Stimulated activated CD8-positive, alpha-beta memory T cell treated with anti-CD3 and anti-CD28 coated beads, Interleukin-7, amount 100 ng/mL, for 4 hours (primary cell): ENCODE results near the gene CHAMP1.
"Not testable (repeated sequence)": the region's sequence is repeated elsewhere in the genome, so short reads cannot be mapped to it uniquely, and the experiment has no call there.

Experiments used
- DNase-seq, 2 donors: peaks; one replicate each; pipeline ENCODE4 v3.0.0-alpha.2; 2020; ENCODE audit warnings: low read depth in 2 of 2

The CHAMP1 gene

GRCh38 chr13:114334305-114335053 is 20.2 kb downstream of the CHAMP1 start:
- no peak for DNase-seq

DNA sequence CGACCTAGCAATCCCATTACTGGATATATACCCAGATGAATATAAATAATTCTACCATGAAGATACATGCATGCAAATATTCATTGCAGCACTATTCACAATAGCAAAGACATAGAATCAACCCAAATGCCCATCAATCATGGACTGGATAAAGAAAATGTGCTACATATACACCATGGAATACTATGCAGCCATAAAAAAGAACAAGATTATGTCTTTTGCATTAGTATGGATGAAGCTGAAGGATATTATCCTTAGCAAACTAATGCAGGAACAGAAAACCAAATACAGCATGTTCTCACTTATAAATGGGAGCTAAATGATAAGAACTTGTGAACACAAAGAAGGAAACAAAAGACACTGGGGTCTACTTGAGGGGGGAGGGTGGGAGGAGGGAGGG is 22.2 kb downstream of the CHAMP1 start:
- DNase-seq = not testable (repeated sequence)

DNA sequence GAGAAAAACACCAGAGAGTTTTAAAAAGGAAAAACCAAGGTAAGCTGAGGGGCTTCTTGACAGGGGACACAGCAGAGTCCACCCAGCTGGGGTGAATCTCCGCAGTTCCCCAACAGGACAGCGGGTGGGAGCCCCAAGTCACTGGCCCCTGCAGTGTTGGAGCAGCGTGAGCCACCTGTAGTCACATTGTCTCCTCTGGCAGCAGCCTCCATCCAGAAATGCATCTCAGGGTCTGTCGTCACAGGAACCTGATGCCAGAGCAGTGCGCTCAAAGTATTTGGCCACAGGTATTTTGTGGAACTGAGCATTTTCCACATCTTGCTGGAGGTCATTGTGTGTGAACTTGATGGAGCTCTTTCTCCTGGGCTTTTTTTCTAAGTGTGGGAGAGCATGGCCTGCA is 24.7 kb downstream of the CHAMP1 start:
- DNase-seq = no peak

GRCh38 chr13:114339857-114340534 is 25.7 kb downstream of the CHAMP1 start:
- DNase-seq = peak; percentile 16 to 25

DNA sequence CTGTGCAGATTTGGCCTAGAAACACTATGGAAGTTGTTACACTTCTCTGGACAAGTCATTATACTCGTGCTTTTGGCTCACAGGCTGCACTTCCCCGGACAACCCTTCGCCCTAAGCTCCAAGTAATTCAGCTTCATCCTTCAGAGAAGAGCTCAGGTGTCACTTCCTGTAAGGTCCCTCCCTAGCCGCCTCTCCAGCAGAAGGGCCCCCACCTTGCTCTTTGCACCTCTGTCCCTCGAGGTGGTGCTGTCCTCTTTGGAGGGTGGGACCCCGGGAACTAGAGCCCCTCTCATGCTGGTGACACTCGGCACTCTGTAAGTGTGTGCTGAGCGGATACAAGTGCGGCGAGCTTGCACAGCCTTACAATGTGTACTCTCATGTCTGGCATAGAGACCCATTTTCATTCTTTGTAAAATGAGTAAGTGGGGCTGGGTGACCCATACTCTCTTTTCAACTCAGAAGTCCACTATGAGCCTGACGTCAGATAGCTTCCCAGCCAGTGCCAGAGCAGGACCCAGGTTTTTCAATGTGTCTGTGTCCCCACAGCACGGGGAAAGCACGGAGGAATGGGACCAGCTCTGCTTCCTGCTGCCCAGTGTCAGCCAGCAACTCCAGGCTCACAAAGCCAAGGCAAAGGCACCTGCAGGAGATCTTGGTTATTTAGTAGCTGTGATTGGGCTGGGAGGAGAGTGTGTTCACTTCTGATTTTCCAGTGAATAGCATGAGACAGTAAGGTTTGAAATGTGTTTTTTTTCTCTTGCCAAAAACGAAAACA is 26.9 kb downstream of the CHAMP1 start:
- no peak for DNase-seq

DNA sequence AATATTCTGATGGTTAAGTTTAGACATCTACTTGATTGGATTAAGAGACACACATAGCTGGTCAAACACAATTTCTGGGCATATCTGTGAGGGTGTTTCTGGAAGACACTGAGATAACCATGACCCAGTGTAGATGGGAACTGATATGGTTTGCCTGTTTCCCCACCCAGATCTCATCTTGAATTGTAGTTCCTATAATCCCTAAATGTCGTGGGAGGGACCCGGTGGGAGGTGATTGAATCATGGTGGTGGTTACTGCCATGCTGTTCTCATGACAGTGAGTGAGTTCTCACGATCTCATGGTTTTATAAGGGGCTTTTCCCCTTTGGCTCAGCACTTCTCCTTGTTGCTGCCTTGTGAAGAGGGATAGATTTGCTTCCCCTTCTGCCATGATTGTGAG is 33.0 kb downstream of the CHAMP1 start:
- not testable (repeated sequence) for DNase-seq

DNA sequence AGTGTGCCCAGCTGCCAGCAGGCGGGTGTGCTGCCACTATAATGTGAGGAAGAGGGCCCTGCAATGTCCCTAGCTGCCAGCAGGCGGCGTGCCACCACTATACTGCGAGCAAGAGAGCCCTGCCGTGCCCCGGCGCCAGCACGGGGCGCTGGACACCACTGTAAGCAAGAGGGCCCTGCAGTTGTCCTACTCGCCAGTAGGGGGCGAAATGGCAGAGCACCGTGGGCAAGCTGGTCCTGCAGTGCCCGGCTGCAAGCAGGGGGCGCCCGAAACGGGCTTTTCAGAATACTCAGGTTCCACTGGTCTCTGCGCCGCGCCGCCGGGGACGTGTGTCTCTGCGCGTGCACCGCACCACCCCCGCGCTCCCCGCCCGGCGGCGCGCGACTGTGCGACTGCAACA is 38.5 kb downstream of the CHAMP1 start:
- not testable (repeated sequence) for DNase-seq

- not testable (repeated sequence) for DNase-seq
These were observed 39.1 kb downstream of the CHAMP1 start for GRCh38 chr13:114353382-114353781.
